PFSK-1 (cell line): Measurements from ENCODE around the gene UBR4.

Source experiments
- FOXP2 ChIP-seq: optimal IDR thresholded peaks from 2 replicates; pipeline ENCODE3; 2011; ENCODE audit warnings: borderline replicate concordance, control low read depth, inconsistent platforms; ENCODE audit not compliant: insufficient read depth; ENCODE audit errors: extremely low read length, extremely low read depth
- POLR2AphosphoS5 ChIP-seq: IDR thresholded peaks from 2 replicates; pipeline ENCODE4 v1.6.1; 2012; ENCODE audit warnings: low read depth, mild to moderate bottlenecking, control low read depth, low read length, moderate library complexity
- REST ChIP-seq, 2 experiments: IDR thresholded peaks; 2 replicates each; pipeline versions ENCODE4 v1.6.1 to v1.8.0; 2011 to 2012; ENCODE audit warnings: low read depth in 2 of 2, low read length in 2 of 2, control low read depth in 1 of 2, inconsistent platforms in 1 of 2, mild to moderate bottlenecking in 1 of 2, moderate library complexity in 1 of 2; ENCODE audit not compliant: insufficient read depth in 1 of 2
- SIN3A ChIP-seq: IDR thresholded peaks from 2 replicates; pipeline ENCODE4 v1.6.1; 2012; ENCODE audit warnings: mild to moderate bottlenecking, low read length, moderate library complexity, borderline replicate concordance; ENCODE audit not compliant: insufficient read depth
- TAF1 ChIP-seq: IDR thresholded peaks from 2 replicates; pipeline ENCODE4 v1.6.1; 2012; ENCODE audit warnings: low read length, control low read depth, borderline replicate concordance; ENCODE audit not compliant: insufficient read depth

The UBR4 gene

GRCh38 chr1:19167140-19167539, 42.9 kb downstream of the UBR4 start:
- no peak for TF ChIP-seq POLR2AphosphoS5
- no peak for TF ChIP-seq SIN3A

GRCh38 chr1:19166066-19166465, 44.0 kb downstream of the UBR4 start:
- no peak for TF ChIP-seq TAF1
- TF ChIP-seq POLR2AphosphoS5 = no peak
- TF ChIP-seq REST (IDR thresholded peaks at IDR 0.05; ENCODE audit: insufficient read depth in 1 of 2, low read depth in 2 of 2, low read length in 2 of 2) = no peak
- TF ChIP-seq SIN3A = no peak
- TF ChIP-seq FOXP2 = no peak

GRCh38 chr1:19165501-19165900, 44.6 kb downstream of the UBR4 start:
- no peak for TF ChIP-seq SIN3A
- no peak for TF ChIP-seq REST (IDR thresholded peaks at IDR 0.05; ENCODE audit: insufficient read depth in 1 of 2, low read depth in 2 of 2, low read length in 2 of 2)
- no peak for TF ChIP-seq POLR2AphosphoS5

GRCh38 chr1:19164274-19165015, 45.6 kb downstream of the UBR4 start:
- TF ChIP-seq FOXP2 = no peak
- no peak for TF ChIP-seq REST (IDR thresholded peaks at IDR 0.05; ENCODE audit: insufficient read depth in 1 of 2, low read depth in 2 of 2, low read length in 2 of 2)
- no peak for TF ChIP-seq TAF1
- no peak for TF ChIP-seq POLR2AphosphoS5
- TF ChIP-seq SIN3A = no peak

GRCh38 chr1:19163261-19163660, 46.8 kb downstream of the UBR4 start:
- no peak for TF ChIP-seq REST (IDR thresholded peaks at IDR 0.05; ENCODE audit: insufficient read depth in 1 of 2, low read depth in 2 of 2, low read length in 2 of 2)
- TF ChIP-seq FOXP2 = no peak
- no peak for TF ChIP-seq SIN3A
